ENCODE data around the gene NPAS4. TPM values are rescaled to one million over a fixed set of nuclear protein-coding genes. Genes with fewer than 3 reads are reported as not detected.

NPAS4 gene
- total and polyA plus RNA-seq, 9 of the 15 experiments (the other 6 are each of a cell fraction or from before 2014, with no cell fraction given) = not detected

DNA sequence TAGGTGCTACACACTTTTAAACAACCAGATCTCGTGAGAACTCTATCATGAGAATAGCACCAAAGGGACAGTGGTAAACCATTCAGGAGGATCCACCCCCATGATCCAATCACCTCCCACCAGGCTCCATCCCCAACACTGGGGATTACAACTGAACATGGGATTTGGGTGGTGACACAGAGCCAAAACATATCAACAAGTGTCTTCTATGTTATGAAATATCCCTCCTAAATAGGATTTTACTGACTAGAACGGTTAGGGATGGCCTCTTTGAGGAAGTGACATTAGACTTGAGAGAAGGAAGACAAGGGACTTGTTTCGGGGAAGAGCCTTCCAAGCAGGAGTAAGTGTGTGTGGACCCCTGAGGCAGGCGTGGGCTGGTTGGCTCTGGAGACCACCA lies 29.7 kb downstream of the NPAS4 start (continued):
- TF ChIP-seq, protein P1, sequence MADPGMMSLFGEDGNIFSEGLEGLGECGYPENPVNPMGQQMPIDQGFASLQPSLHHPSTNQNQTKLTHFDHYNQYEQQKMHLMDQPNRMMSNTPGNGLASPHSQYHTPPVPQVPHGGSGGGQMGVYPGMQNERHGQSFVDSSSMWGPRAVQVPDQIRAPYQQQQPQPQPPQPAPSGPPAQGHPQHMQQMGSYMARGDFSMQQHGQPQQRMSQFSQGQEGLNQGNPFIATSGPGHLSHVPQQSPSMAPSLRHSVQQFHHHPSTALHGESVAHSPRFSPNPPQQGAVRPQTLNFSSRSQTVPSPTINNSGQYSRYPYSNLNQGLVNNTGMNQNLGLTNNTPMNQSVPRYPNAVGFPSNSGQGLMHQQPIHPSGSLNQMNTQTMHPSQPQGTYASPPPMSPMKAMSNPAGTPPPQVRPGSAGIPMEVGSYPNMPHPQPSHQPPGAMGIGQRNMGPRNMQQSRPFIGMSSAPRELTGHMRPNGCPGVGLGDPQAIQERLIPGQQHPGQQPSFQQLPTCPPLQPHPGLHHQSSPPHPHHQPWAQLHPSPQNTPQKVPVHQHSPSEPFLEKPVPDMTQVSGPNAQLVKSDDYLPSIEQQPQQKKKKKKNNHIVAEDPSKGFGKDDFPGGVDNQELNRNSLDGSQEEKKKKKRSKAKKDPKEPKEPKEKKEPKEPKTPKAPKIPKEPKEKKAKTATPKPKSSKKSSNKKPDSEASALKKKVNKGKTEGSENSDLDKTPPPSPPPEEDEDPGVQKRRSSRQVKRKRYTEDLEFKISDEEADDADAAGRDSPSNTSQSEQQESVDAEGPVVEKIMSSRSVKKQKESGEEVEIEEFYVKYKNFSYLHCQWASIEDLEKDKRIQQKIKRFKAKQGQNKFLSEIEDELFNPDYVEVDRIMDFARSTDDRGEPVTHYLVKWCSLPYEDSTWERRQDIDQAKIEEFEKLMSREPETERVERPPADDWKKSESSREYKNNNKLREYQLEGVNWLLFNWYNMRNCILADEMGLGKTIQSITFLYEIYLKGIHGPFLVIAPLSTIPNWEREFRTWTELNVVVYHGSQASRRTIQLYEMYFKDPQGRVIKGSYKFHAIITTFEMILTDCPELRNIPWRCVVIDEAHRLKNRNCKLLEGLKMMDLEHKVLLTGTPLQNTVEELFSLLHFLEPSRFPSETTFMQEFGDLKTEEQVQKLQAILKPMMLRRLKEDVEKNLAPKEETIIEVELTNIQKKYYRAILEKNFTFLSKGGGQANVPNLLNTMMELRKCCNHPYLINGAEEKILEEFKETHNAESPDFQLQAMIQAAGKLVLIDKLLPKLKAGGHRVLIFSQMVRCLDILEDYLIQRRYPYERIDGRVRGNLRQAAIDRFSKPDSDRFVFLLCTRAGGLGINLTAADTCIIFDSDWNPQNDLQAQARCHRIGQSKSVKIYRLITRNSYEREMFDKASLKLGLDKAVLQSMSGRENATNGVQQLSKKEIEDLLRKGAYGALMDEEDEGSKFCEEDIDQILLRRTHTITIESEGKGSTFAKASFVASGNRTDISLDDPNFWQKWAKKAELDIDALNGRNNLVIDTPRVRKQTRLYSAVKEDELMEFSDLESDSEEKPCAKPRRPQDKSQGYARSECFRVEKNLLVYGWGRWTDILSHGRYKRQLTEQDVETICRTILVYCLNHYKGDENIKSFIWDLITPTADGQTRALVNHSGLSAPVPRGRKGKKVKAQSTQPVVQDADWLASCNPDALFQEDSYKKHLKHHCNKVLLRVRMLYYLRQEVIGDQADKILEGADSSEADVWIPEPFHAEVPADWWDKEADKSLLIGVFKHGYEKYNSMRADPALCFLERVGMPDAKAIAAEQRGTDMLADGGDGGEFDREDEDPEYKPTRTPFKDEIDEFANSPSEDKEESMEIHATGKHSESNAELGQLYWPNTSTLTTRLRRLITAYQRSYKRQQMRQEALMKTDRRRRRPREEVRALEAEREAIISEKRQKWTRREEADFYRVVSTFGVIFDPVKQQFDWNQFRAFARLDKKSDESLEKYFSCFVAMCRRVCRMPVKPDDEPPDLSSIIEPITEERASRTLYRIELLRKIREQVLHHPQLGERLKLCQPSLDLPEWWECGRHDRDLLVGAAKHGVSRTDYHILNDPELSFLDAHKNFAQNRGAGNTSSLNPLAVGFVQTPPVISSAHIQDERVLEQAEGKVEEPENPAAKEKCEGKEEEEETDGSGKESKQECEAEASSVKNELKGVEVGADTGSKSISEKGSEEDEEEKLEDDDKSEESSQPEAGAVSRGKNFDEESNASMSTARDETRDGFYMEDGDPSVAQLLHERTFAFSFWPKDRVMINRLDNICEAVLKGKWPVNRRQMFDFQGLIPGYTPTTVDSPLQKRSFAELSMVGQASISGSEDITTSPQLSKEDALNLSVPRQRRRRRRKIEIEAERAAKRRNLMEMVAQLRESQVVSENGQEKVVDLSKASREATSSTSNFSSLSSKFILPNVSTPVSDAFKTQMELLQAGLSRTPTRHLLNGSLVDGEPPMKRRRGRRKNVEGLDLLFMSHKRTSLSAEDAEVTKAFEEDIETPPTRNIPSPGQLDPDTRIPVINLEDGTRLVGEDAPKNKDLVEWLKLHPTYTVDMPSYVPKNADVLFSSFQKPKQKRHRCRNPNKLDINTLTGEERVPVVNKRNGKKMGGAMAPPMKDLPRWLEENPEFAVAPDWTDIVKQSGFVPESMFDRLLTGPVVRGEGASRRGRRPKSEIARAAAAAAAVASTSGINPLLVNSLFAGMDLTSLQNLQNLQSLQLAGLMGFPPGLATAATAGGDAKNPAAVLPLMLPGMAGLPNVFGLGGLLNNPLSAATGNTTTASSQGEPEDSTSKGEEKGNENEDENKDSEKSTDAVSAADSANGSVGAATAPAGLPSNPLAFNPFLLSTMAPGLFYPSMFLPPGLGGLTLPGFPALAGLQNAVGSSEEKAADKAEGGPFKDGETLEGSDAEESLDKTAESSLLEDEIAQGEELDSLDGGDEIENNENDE (IDR thresholded peaks at IDR 0.05; ENCODE audit: low read depth, low read length) = no peak
- TF ChIP-seq CBX3 (IDR thresholded peaks at IDR 0.05; ENCODE audit: borderline replicate concordance in 1 of 2, low read length in 2 of 2) = no peak
- no peak for TF ChIP-seq KLF6 (CRISPR knock-in tag; IDR thresholded peaks at IDR 0.05; ENCODE audit: borderline replicate concordance)
- TF ChIP-seq ZNF311 (CRISPR knock-in tag; IDR thresholded peaks at IDR 0.05) = no peak
- no peak for TF ChIP-seq CBX5 (IDR thresholded peaks at IDR 0.05; ENCODE audit: borderline replicate concordance, low read depth)
- TF ChIP-seq EZH2 (IDR thresholded peaks at IDR 0.05; ENCODE audit: borderline replicate concordance, low read depth, low read length) = no peak
- TF ChIP-seq ETV1 (tag; conservative IDR thresholded peaks at IDR 0.05; ENCODE audit: low read depth) = no peak
- TF ChIP-seq, protein P2, sequence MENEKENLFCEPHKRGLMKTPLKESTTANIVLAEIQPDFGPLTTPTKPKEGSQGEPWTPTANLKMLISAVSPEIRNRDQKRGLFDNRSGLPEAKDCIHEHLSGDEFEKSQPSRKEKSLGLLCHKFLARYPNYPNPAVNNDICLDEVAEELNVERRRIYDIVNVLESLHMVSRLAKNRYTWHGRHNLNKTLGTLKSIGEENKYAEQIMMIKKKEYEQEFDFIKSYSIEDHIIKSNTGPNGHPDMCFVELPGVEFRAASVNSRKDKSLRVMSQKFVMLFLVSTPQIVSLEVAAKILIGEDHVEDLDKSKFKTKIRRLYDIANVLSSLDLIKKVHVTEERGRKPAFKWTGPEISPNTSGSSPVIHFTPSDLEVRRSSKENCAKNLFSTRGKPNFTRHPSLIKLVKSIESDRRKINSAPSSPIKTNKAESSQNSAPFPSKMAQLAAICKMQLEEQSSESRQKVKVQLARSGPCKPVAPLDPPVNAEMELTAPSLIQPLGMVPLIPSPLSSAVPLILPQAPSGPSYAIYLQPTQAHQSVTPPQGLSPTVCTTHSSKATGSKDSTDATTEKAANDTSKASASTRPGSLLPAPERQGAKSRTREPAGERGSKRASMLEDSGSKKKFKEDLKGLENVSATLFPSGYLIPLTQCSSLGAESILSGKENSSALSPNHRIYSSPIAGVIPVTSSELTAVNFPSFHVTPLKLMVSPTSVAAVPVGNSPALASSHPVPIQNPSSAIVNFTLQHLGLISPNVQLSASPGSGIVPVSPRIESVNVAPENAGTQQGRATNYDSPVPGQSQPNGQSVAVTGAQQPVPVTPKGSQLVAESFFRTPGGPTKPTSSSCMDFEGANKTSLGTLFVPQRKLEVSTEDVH (IDR thresholded peaks at IDR 0.05; ENCODE audit: low read depth, partially characterized antibody) = no peak
- no peak for TF ChIP-seq ZNF717 (CRISPR knock-in tag; IDR thresholded peaks at IDR 0.05)
- TF ChIP-seq, protein P3, sequence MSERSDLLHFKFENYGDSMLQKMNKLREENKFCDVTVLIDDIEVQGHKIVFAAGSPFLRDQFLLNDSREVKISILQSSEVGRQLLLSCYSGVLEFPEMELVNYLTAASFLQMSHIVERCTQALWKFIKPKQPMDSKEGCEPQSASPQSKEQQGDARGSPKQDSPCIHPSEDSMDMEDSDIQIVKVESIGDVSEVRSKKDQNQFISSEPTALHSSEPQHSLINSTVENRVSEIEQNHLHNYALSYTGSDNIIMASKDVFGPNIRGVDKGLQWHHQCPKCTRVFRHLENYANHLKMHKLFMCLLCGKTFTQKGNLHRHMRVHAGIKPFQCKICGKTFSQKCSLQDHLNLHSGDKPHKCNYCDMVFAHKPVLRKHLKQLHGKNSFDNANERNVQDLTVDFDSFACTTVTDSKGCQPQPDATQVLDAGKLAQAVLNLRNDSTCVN (CRISPR knock-in tag; IDR thresholded peaks at IDR 0.05) = no peak
- no peak for TF ChIP-seq ETS2 (tag; IDR thresholded peaks at IDR 0.05; ENCODE audit: borderline replicate concordance, poor library complexity, severe bottlenecking)
- no peak for TF ChIP-seq NCOA4 (IDR thresholded peaks at IDR 0.05; ENCODE audit: partially characterized antibody)
- TF ChIP-seq PYGO2 (tag; IDR thresholded peaks at IDR 0.05) = no peak
- TF ChIP-seq DPF2 (IDR thresholded peaks at IDR 0.05) = no peak
